Psoas muscle (tissue), 8 donors: Measurements from ENCODE around the gene MAML2. TPM values are rescaled to one million over a fixed set of nuclear protein-coding genes. Genes with fewer than 3 reads are reported as not detected.

Experiments
- ATAC-seq, 4 donors: fragments of 200-7000 bp; cut with Tn5 transposase; one replicate each; pipeline ENCODE4 v1.9.1; 2020; ENCODE audit warnings: moderate library complexity in 3 of 4, mild to moderate bottlenecking in 2 of 4
- DNase-seq, 2 donors: peaks; one replicate each; pipeline ENCODE4 v3.0.0-alpha.2; 2020
- H3K27ac ChIP-seq: fragments of 200-600 bp; one replicate; pipeline ENCODE4 v1.8.0; 2022
- H3K27me3 ChIP-seq, 3 donors: fragments of 200-600 bp in 1 of 3; one replicate each; pipeline versions ENCODE4 v1.6.1 to v1.8.0; 2013 to 2022; ENCODE audit warnings: low read length in 2 of 3, mild to moderate bottlenecking in 2 of 3, moderate library complexity in 1 of 3; ENCODE audit not compliant: insufficient read depth in 3 of 3
- H3K36me3 ChIP-seq, 2 donors: fragments of 200-600 bp in 1 of 2; one replicate each; pipeline versions ENCODE4 v1.6.1 to v1.8.0; 2013 to 2022; ENCODE audit warnings: low read depth in 1 of 2, mild to moderate bottlenecking in 1 of 2, moderate library complexity in 1 of 2; ENCODE audit not compliant: insufficient read depth in 1 of 2
- H3K4me1 ChIP-seq: fragments of 200-600 bp; one replicate; pipeline ENCODE4 v1.8.0; 2022
- H3K4me3 ChIP-seq: fragments of 200-600 bp; one replicate; pipeline ENCODE4 v1.8.0; 2022; ENCODE audit warnings: mild to moderate bottlenecking
- H3K9me3 ChIP-seq: fragments of 200-600 bp; one replicate; pipeline ENCODE4 v1.8.0; 2022
- CTCF ChIP-seq: fragments of 200-600 bp; IDR thresholded peaks from one replicate; pipeline ENCODE4 v1.8.0; 2022; ENCODE audit warnings: antibody characterized with exemption
- WGBS, 3 donors: extraction: QIAGEN DNeasy Blood & Tissue Kit; methylation state at CpG; one replicate each; pipeline versions ENCODE4 v1.1.6 to v1.1.7; 2013; 5-methylcytosine and 5-hydroxymethylcytosine counted together
- intact Hi-C, 2 donors: fragments of 100-400 bp; cut with DNase I; formaldehyde crosslinking; loops; one replicate each; pipeline versions ENCODE4 v1.11.0 to v1.14.2; 2022
- polyA plus RNA-seq, 3 donors: library from polyadenylated mRNA; stranded (reverse); fragments of 200-250 nt; gene quantifications; one replicate each; pipeline ENCODE4 v1.2.3, GENCODE V29; 2013
- total RNA-seq, 4 donors: library from RNA; stranded (reverse); fragmentation: NEBNext Ultra II Directional in 2 of 4; extraction: Animal tissue kit (Norgen Biotek cat#: 25700) in 2 of 4; gene quantifications; one replicate each; pipeline versions ENCODE4 v1.2.1 to v1.2.4, GENCODE V29; 2021 to 2023
- donor health status: healthy with polysubstance abuse.
- donor health status: DM: no; HTN: no; CAD: no; lungs with moderate emphysema.
- donor health status: Bipolar disorder and iron deficiency.
- donor health status: healthy.
- donor health status: DM: yes; HTN: yes; CAD: no.
- donor health status: DM: no; HTN: no; CAD: no.
- donor health status: DM: no; HTN: no; CAD: no.
- donor health status: DM: yes; HTN: yes; CAD: no.

The MAML2 gene
- total and polyA plus RNA-seq, 7 donors, result 0.39 to 3.7 (median 1.5) TPM

GRCh38 chr11:96105944-96106343, 237.1 kb downstream of the MAML2 start:
- Histone ChIP-seq H3K9me3 (no peaks in the 10 kb centered on the region), H3K4me3 (no peak overlapping the region), H3K27me3 (no peaks in the 10 kb centered on the region), H3K36me3 (no peaks in the 10 kb centered on the region), H3K4me1 (no peaks in the 10 kb centered on the region), H3K27ac (no peak overlapping the region)
- no peak for DNase-seq
- WGBS, 3 donors, result 72 to 77% (median 77%) methylated on average over 1 of the region's 1 CpG
- TF ChIP-seq CTCF, result no peak
- ATAC-seq, result no peak
- intact Hi-C loops, result no loop called here

GRCh38 chr11:96105197-96105895, 237.6 kb downstream of the MAML2 start:
- ATAC-seq (no peak), DNase-seq (no peak)
- no peaks in the 10 kb centered on the region for H3K36me3 ChIP-seq
- H3K4me1 ChIP-seq, result no peaks in the 10 kb centered on the region
- intact Hi-C loops, result no loop called here
- H3K27ac ChIP-seq, result no peak overlapping the region
- H3K4me3 ChIP-seq, result no peak overlapping the region
- no peaks in the 10 kb centered on the region for H3K27me3 ChIP-seq
- 7 to 18% (median 13%) methylated on average over 1 of the region's 1 CpG for WGBS, 3 donors
- no peaks in the 10 kb centered on the region for H3K9me3 ChIP-seq
- no peak for TF ChIP-seq CTCF

GRCh38 chr11:96104496-96104895, 238.5 kb downstream of the MAML2 start:
- ATAC-seq, result no peak
- Histone ChIP-seq H3K4me1 (no peaks in the 10 kb centered on the region), H3K27ac (no peak overlapping the region), H3K9me3 (no peaks in the 10 kb centered on the region), H3K36me3 (no peaks in the 10 kb centered on the region), H3K27me3 (no peaks in the 10 kb centered on the region), H3K4me3 (no peak overlapping the region)
- WGBS, 3 donors, result 61 to 72% (median 68%) methylated on average over 1 of the region's 1 CpG
- DNase-seq, result no peak
- intact Hi-C loops, result no loop called here
- TF ChIP-seq CTCF, result no peak

GRCh38 chr11:96103721-96104120, 239.3 kb downstream of the MAML2 start:
- Histone ChIP-seq H3K4me3 (no peak overlapping the region), H3K27ac (no peak overlapping the region), H3K27me3 (no peaks in the 10 kb centered on the region), H3K9me3 (no peaks in the 10 kb centered on the region), H3K4me1 (no peaks in the 10 kb centered on the region), H3K36me3 (no peaks in the 10 kb centered on the region)
- ATAC-seq (no peak), DNase-seq (no peak)
- 83 to 87% (median 87%) methylated on average over 6 of the region's 6 CpGs for WGBS, 3 donors
- intact Hi-C loops, result no loop called here
- TF ChIP-seq CTCF, result no peak

DNA sequence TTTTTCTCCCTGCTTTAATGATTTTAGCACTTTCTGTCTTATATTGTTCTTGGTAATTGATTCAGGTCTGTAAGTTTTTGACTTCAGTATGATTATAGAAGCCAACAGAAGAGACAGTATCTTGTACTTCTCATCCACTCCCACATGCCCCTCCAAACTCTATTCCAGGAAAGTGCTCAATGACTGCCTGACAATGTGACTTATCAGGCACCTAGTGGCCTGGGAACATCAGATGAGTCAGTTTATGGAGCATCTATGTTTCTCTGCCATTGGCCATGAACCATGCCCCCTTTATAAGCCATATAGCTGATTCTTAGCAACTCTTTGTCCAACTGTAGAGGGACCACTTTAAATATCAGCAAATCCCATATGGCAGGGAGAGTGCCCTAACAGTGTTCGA, 239.9 kb downstream of the MAML2 start:
- no peaks in the 10 kb centered on the region for H3K36me3 ChIP-seq
- 85 to 97% (median 92%) methylated on average over 1 of the region's 1 CpG for WGBS, 3 donors
- no peaks in the 10 kb centered on the region for H3K4me1 ChIP-seq
- no peak overlapping the region for H3K27ac ChIP-seq
- no peak for TF ChIP-seq CTCF
- H3K4me3 ChIP-seq, result no peak overlapping the region
- no peak for DNase-seq
- H3K27me3 ChIP-seq, result no peaks in the 10 kb centered on the region
- intact Hi-C loops, result no loop called here
- H3K9me3 ChIP-seq, result no peaks in the 10 kb centered on the region
- no peak for ATAC-seq
